AG10803 (cell line): ENCODE data around the gene SLC47A1.

Experiments
- DNase-seq: peaks from one replicate; pipeline ENCODE4 v3.0.0; 2010; ENCODE audit warnings: low read depth
- H3K4me3 ChIP-seq: 2 replicates; pipeline ENCODE4 v1.5.1; 2011; ENCODE audit warnings: mild to moderate bottlenecking, low read length, control low read depth
- CTCF ChIP-seq: conservative IDR thresholded peaks from 2 replicates; pipeline ENCODE4 v1.5.1; 2011; ENCODE audit warnings: mild to moderate bottlenecking, low read length, control low read depth, inconsistent platforms

Gene SLC47A1

GRCh38 chr17:19531780-19532501 is 1.7 kb upstream of the SLC47A1 start:
- H3K4me3 ChIP-seq = no peak overlapping the region
- DNase-seq = no peak
- no peak for TF ChIP-seq CTCF

GRCh38 chr17:19533036-19533717 is 477 bp upstream of the SLC47A1 start:
- DNase-seq = no peak
- no peak for TF ChIP-seq CTCF
- 0 out of 2 replicates have a peak overlapping the region, but pooled peaks have one; percentile 17 for H3K4me3 ChIP-seq

GRCh38 chr17:19534562-19535149 is 1.0 kb downstream of the SLC47A1 start:
- H3K4me3 ChIP-seq = no peak overlapping the region
- no peak for DNase-seq
- TF ChIP-seq CTCF = no peak

GRCh38 chr17:19537111-19537510 is 3.5 kb downstream of the SLC47A1 start:
- no peak for DNase-seq
- TF ChIP-seq CTCF = no peak
- H3K4me3 ChIP-seq = no peak overlapping the region

GRCh38 chr17:19538095-19539039 is 4.7 kb downstream of the SLC47A1 start:
- no peak overlapping the region for H3K4me3 ChIP-seq
- DNase-seq = no peak
- no peak for TF ChIP-seq CTCF

GRCh38 chr17:19539040-19539399 is 5.4 kb downstream of the SLC47A1 start:
- no peak for TF ChIP-seq CTCF
- DNase-seq = no peak
- no peak overlapping the region for H3K4me3 ChIP-seq
